T47D (cell line): Measurements from ENCODE around the gene MCHR2.
"Not testable (repeated sequence)": the region's sequence is repeated elsewhere in the genome, so short reads cannot be mapped to it uniquely, and the experiment has no call there.

ENCODE experiments used
- DNase-seq, 2 experiments: peaks; one replicate each; pipeline versions ENCODE4 v3.0.0 to v3.0.0-alpha.2; 2011 to 2012; ENCODE audit warnings: low read depth in 1 of 2, low spot score in 1 of 2
- JUND ChIP-seq: IDR thresholded peaks from 2 replicates; pipeline ENCODE4 v1.6.1; 2012; ENCODE audit warnings: low read depth
- in situ Hi-C: cut with HindIII; loops from 2 replicates; pipeline ENCODE4 v1.10.0; 2016; ENCODE audit warnings: low sequenced_read_pairs, low pct_unique_long_range_greater_than_20kb

MCHR2 gene

GRCh38 chr6:99993533-99994251, at the start of gene MCHR2:
Gene MCHR2, minus strand, starts transcription at chr6:99994223. Its CDS starts 38,076 bp downstream, at chr6:99956147.
- no peak for TF ChIP-seq JUND
- DNase-seq = no peak
- in situ Hi-C loops = no loop called here

- in situ Hi-C loops, DNase-seq: not testable (repeated sequence)
Observed at GRCh38 chr6:100038546-100038945, 44.5 kb upstream of the MCHR2 start.

GRCh38 chr6:100035873-100036653, 42.0 kb upstream of the MCHR2 start:
- no peak for DNase-seq
- in situ Hi-C loops = no loop called here
- TF ChIP-seq JUND = no peak

GRCh38 chr6:100023798-100024197, 29.8 kb upstream of the MCHR2 start:
- no peak for DNase-seq
- TF ChIP-seq JUND = no peak
- in situ Hi-C loops = no loop called here

GRCh38 chr6:100022847-100023246, 28.8 kb upstream of the MCHR2 start:
- no peak for TF ChIP-seq JUND
- no peak for DNase-seq
- in situ Hi-C loops = no loop called here

GRCh38 chr6:100008857-100009256, 14.8 kb upstream of the MCHR2 start:
- in situ Hi-C loops = no loop called here
- TF ChIP-seq JUND = no peak

GRCh38 chr6:100001915-100002388, 7.9 kb upstream of the MCHR2 start:
- peak; percentile 19 to 51 for DNase-seq
- in situ Hi-C loops = no loop called here
- TF ChIP-seq JUND = no peak

More at GRCh38 chr6:100008857-100009256, 14.8 kb upstream of the MCHR2 start:
- no peak for DNase-seq

- TF ChIP-seq JUND = no peak
- DNase-seq = no peak
- in situ Hi-C loops = no loop called here
Observed at GRCh38 chr6:99997141-99997540, 3.1 kb upstream of the MCHR2 start.

GRCh38 chr6:99995916-99996315, 1.9 kb upstream of the MCHR2 start:
- in situ Hi-C loops = no loop called here
- TF ChIP-seq JUND = no peak

GRCh38 chr6:99993146-99993532, 884 bp downstream of the MCHR2 start:
- no peak for DNase-seq
- TF ChIP-seq JUND = no peak
- in situ Hi-C loops = no loop called here

More at GRCh38 chr6:99995916-99996315, 1.9 kb upstream of the MCHR2 start:
- no peak for DNase-seq

- no peak for TF ChIP-seq JUND
- in situ Hi-C loops = no loop called here
- DNase-seq = no peak
Observed at GRCh38 chr6:99991955-99992354, 2.1 kb downstream of the MCHR2 start.

- no peak for DNase-seq
- no peak for TF ChIP-seq JUND
- in situ Hi-C loops = no loop called here
Observed at GRCh38 chr6:99980741-99981140, 13.3 kb downstream of the MCHR2 start.

GRCh38 chr6:99979953-99980352, 14.1 kb downstream of the MCHR2 start:
- in situ Hi-C loops = no loop called here
- no peak for DNase-seq
- TF ChIP-seq JUND = no peak

- in situ Hi-C loops = no loop called here
- DNase-seq = no peak
- TF ChIP-seq JUND = no peak
Observed at GRCh38 chr6:99967052-99967451, 27.0 kb downstream of the MCHR2 start.
